ENCODE results near the gene FIS1.

GRCh38 chr7:101231644-101232043 lies 13.2 kb downstream of the FIS1 start:
- TF ChIP-seq, protein P1, sequence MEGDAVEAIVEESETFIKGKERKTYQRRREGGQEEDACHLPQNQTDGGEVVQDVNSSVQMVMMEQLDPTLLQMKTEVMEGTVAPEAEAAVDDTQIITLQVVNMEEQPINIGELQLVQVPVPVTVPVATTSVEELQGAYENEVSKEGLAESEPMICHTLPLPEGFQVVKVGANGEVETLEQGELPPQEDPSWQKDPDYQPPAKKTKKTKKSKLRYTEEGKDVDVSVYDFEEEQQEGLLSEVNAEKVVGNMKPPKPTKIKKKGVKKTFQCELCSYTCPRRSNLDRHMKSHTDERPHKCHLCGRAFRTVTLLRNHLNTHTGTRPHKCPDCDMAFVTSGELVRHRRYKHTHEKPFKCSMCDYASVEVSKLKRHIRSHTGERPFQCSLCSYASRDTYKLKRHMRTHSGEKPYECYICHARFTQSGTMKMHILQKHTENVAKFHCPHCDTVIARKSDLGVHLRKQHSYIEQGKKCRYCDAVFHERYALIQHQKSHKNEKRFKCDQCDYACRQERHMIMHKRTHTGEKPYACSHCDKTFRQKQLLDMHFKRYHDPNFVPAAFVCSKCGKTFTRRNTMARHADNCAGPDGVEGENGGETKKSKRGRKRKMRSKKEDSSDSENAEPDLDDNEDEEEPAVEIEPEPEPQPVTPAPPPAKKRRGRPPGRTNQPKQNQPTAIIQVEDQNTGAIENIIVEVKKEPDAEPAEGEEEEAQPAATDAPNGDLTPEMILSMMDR (IDR thresholded peaks at IDR 0.05), result no peak
- TF ChIP-seq POLR2A (IDR thresholded peaks at IDR 0.05) (no peak), POLR2AphosphoS5 (IDR thresholded peaks at IDR 0.05) (no peak)
